HEK293T (cell line): ENCODE data around the gene AK1.
"Not testable (repeated sequence)": the region's sequence is repeated elsewhere in the genome, so short reads cannot be mapped to it uniquely, and the experiment has no call there.

Experiments used
- CTCF ChIA-PET: fragments of 350-600 bp; formaldehyde crosslinking; extraction: SDS; loops from one replicate; lab custom pipeline; 2021; ENCODE audit warnings: antibody characterized with exemption, inconsistent platforms; lab: Yijun Ruan, JAX
- POLR2A ChIA-PET: fragments of 350-600 bp; formaldehyde crosslinking; extraction: SDS; loops from one replicate; lab custom pipeline; 2020; ENCODE audit warnings: antibody characterized with exemption, inconsistent platforms; lab: Yijun Ruan, JAX
- DNase-seq: peaks from one replicate; pipeline ENCODE4 v3.0.0; 2012; ENCODE audit warnings: mixed read lengths; ENCODE audit errors: extremely low spot score
- ARNT ChIP-seq: fragments of 450-650 bp; IDR thresholded peaks from 2 replicates; pipeline ENCODE4 v1.6.1; 2017; ENCODE audit warnings: mild to moderate bottlenecking
- BHLHE40 ChIP-seq: fragments of 450-650 bp; IDR thresholded peaks from 2 replicates; pipeline ENCODE4 v1.6.1; 2016; ENCODE audit warnings: mild to moderate bottlenecking, moderate library complexity, borderline replicate concordance
- CTBP1 ChIP-seq: fragments of 450-650 bp; IDR thresholded peaks from 2 replicates; pipeline ENCODE4 v1.6.1; 2016; ENCODE audit warnings: borderline replicate concordance
- ELF4 ChIP-seq: fragments of 450-650 bp; IDR thresholded peaks from 2 replicates; pipeline ENCODE4 v1.6.1; 2017; ENCODE audit warnings: antibody characterized with exemption
- FOXA1 ChIP-seq: fragments of 450-650 bp; IDR thresholded peaks from 2 replicates; pipeline ENCODE4 v1.6.1; 2016; ENCODE audit warnings: mild to moderate bottlenecking
- FOXK2 ChIP-seq: fragments of 450-650 bp; IDR thresholded peaks from 2 replicates; pipeline ENCODE4 v1.6.1; 2016; ENCODE audit warnings: mild to moderate bottlenecking
- FOXM1 ChIP-seq: fragments of 450-650 bp; IDR thresholded peaks from 2 replicates; pipeline ENCODE4 v1.6.1; 2017; ENCODE audit warnings: mild to moderate bottlenecking, borderline replicate concordance
- HDGF ChIP-seq: fragments of 450-650 bp; IDR thresholded peaks from 2 replicates; pipeline ENCODE4 v1.6.1; 2017; ENCODE audit warnings: antibody characterized with exemption, borderline replicate concordance
- L3MBTL2 ChIP-seq: fragments of 450-650 bp; conservative IDR thresholded peaks from 2 replicates; pipeline ENCODE4 v1.6.1; 2016; ENCODE audit warnings: mild to moderate bottlenecking
- LEF1 ChIP-seq: fragments of 450-650 bp; IDR thresholded peaks from 2 replicates; pipeline ENCODE4 v1.6.1; 2017; ENCODE audit warnings: mild to moderate bottlenecking, borderline replicate concordance
- NFRKB ChIP-seq: fragments of 450-650 bp; IDR thresholded peaks from 2 replicates; pipeline ENCODE4 v1.6.1; 2016; ENCODE audit warnings: mild to moderate bottlenecking, moderate library complexity
- PKNOX1 ChIP-seq: fragments of 450-650 bp; IDR thresholded peaks from 2 replicates; pipeline ENCODE4 v1.6.1; 2016
- SP1 ChIP-seq: fragments of 450-650 bp; IDR thresholded peaks from 2 replicates; pipeline ENCODE4 v1.6.1; 2017
- SUZ12 ChIP-seq: fragments of 450-650 bp; IDR thresholded peaks from 2 replicates; pipeline ENCODE4 v1.6.1; 2016; ENCODE audit warnings: mild to moderate bottlenecking
- TARDBP ChIP-seq: fragments of 450-650 bp; IDR thresholded peaks from 2 replicates; pipeline ENCODE4 v1.6.1; 2016
- ZNF384 ChIP-seq: fragments of 450-650 bp; IDR thresholded peaks from 2 replicates; pipeline ENCODE4 v1.6.1; 2016

AK1 gene

GRCh38 chr9:127881715-127882114, 4.2 kb upstream of the AK1 start:
- POLR2A ChIA-PET, result interaction anchor here (0.9 kb wide), 1 partner anchor 17 kb away, joined by 3 read pairs; no protein-coding TSS in a partner anchor
- TF ChIP-seq ZNF384, result peak; percentile 34; the same call in 1 of the 2 replicates
- CTCF ChIA-PET, DNase-seq: not testable (repeated sequence)

- no peak for DNase-seq
- CTCF ChIA-PET, result no interaction called here
- no peak for TF ChIP-seq TARDBP
- TF ChIP-seq PKNOX1, result no peak
- TF ChIP-seq ZNF384, result no peak
- TF ChIP-seq CTBP1, result no peak
- no peak for TF ChIP-seq LEF1
- TF ChIP-seq SP1, result no peak
- TF ChIP-seq ARNT, result no peak
- TF ChIP-seq SUZ12, result no peak
- no peak for TF ChIP-seq FOXK2
- no peak for TF ChIP-seq BHLHE40
- TF ChIP-seq FOXM1, result no peak
- no peak for TF ChIP-seq HDGF
- no peak for TF ChIP-seq L3MBTL2
- no peak for TF ChIP-seq ELF4
- POLR2A ChIA-PET, result no interaction called here
These were observed 2.7 kb upstream of the AK1 start for GRCh38 chr9:127880143-127880542.

DNA sequence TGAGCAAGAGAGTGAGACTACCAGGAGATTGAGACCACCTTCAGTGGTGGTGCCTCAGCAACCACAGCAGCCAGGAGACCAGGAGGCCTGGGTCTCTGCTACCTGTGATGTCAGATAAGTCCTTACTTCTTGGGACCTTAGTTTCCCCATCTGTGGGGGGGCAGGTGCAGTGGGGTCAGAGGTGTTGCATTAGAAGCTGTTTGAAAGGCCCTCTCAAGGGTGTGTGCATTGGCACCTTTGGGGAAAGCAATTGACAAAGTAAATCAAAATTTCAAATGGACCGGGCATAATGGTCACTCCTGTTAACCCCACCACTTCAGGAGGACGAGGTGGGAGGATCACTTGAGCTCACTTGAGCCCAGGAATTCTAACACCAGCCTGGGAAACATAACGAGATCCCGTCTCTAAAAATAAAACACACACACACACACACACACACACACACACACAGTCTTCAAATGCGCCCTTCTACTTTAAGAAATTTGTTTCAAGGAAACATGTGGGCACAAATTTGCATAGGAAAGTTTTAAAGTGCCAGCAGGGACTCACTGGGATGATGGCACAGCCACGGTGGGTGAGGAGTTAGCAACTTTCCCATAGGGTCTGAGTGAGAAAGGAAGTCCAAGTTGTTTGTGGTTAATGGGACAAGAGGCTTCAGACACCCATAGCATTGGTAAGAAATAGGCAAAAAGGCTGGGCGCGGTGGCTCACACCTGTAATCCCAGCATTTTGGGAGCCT, 1.3 kb upstream of the AK1 start:
- TF ChIP-seq LEF1 (no peak), ARNT (no peak), L3MBTL2 (no peak), ZNF384 (no peak), BHLHE40 (no peak), TARDBP (no peak), FOXM1 (no peak), NFRKB (no peak), ELF4 (no peak), PKNOX1 (no peak), HDGF (no peak), SUZ12 (no peak), SP1 (no peak), FOXK2 (no peak), FOXA1 (no peak)
- no peak for DNase-seq
- ChIA-PET CTCF (interaction anchor here (1.1 to 1.2 kb wide), 2 partner anchors 9 to 14 kb away, joined by 3 to 5 read pairs; no protein-coding TSS in a partner anchor), POLR2A (interaction anchor here (0.9 to 1.4 kb wide), 2 partner anchors 19 to 20 kb away, joined by 4 read pairs; no protein-coding TSS in a partner anchor)

GRCh38 chr9:127878001-127878651, 651 bp upstream of the AK1 start:
- CTCF ChIA-PET, result interaction anchor here (1.1 to 1.2 kb wide), 2 partner anchors 8 to 15 kb away, joined by 3 to 5 read pairs; no protein-coding TSS in a partner anchor
- POLR2A ChIA-PET, result interaction anchor here (0.9 to 1.7 kb wide), 3 partner anchors 19 to 39 kb away, joined by 4 to 6 read pairs (median 4); partner anchors contain the start of gene ST6GALNAC4
- DNase-seq, result no peak

More at GRCh38 chr9:127878001-127878651, 651 bp upstream of the AK1 start:
- TF ChIP-seq BHLHE40, result no peak
- TF ChIP-seq FOXA1, result no peak
- no peak for TF ChIP-seq PKNOX1
- TF ChIP-seq LEF1, result no peak
- TF ChIP-seq TARDBP, result no peak
- TF ChIP-seq FOXM1, result no peak
- no peak for TF ChIP-seq L3MBTL2
- no peak for TF ChIP-seq SUZ12
- TF ChIP-seq ZNF384, result no peak
- no peak for TF ChIP-seq ELF4
- TF ChIP-seq CTBP1, result no peak
- TF ChIP-seq ARNT, result no peak
- no peak for TF ChIP-seq SP1
- TF ChIP-seq HDGF, result no peak
